HEK293 (cell line): ENCODE results near the gene PARD3B.
A peak's percentile ranks its signal among the peaks of the same experiment; 100 is the strongest.

Experiments used
- CTCF ChIA-PET: fragments of 350-600 bp; formaldehyde crosslinking; extraction: SDS; loops from one replicate; lab custom pipeline; 2021; ENCODE audit warnings: antibody characterized with exemption; lab: Yijun Ruan, JAX
- POLR2A ChIA-PET: fragments of 300-600 bp; formaldehyde crosslinking; extraction: SDS; loops from one replicate; lab custom pipeline; 2020; ENCODE audit warnings: antibody characterized with exemption, inconsistent platforms; lab: Yijun Ruan, JAX
- H3K27ac ChIP-seq: fragments of 200-500 bp; sonication (Bioruptor generic); 2 replicates; pipeline ENCODE4 v1.5.1; 2014; ENCODE audit warnings: low read depth, low read length, control low read depth, inconsistent platforms; ENCODE audit errors: extremely low read depth
- H3K36me3 ChIP-seq, 2 experiments: fragments of 200-500 bp in 1 of 2; sonication (Bioruptor generic) in 1 of 2; 1 replicate in 1 of 2; 2 replicates in 1 of 2; pipeline ENCODE4 v1.5.1; 2014 to 2017; ENCODE audit warnings: inconsistent platforms in 2 of 2, low read length in 2 of 2; ENCODE audit not compliant: control insufficient read depth in 2 of 2, insufficient read depth in 1 of 2
- H3K4me1 ChIP-seq: fragments of 200-500 bp; sonication (Bioruptor generic); 2 replicates; pipeline ENCODE4 v1.5.1; 2014; ENCODE audit warnings: mild to moderate bottlenecking, low read length, inconsistent platforms; ENCODE audit not compliant: control insufficient read depth, insufficient read depth
- H3K4me3 ChIP-seq: 2 replicates; pipeline ENCODE4 v1.5.1; 2011; ENCODE audit warnings: low read depth, mild to moderate bottlenecking, control low read depth, low read length, moderate library complexity
- H3K9me3 ChIP-seq: fragments of 200-500 bp; sonication (Bioruptor generic); 2 replicates; pipeline ENCODE4 v1.5.1; 2014; ENCODE audit warnings: low read depth, low read length, inconsistent platforms; ENCODE audit not compliant: control insufficient read depth, insufficient read depth
- BCL11A ChIP-seq: fragments of 450-650 bp; formaldehyde crosslinking; IDR thresholded peaks from 2 replicates; pipeline ENCODE4 v1.5.1; 2016; ENCODE audit warnings: low read depth, missing biosample characterization, missing genetic modification characterization
- GFI1B ChIP-seq: fragments of 450-650 bp; formaldehyde crosslinking; IDR thresholded peaks from 2 replicates; pipeline ENCODE4 v1.5.1; 2016; ENCODE audit warnings: missing biosample characterization, missing genetic modification characterization
- HOXD13 ChIP-seq: sonication (generic); formaldehyde crosslinking; IDR thresholded peaks from 2 replicates; pipeline ENCODE4 v1.8.0; 2022; ENCODE audit warnings: missing genetic modification reagents, borderline replicate concordance
- MYNN ChIP-seq: fragments of 450-650 bp; formaldehyde crosslinking; IDR thresholded peaks from 2 replicates; pipeline ENCODE4 v1.5.1; 2016; ENCODE audit warnings: missing biosample characterization, missing genetic modification characterization, borderline replicate concordance
- PRDM4 ChIP-seq: fragments of 450-650 bp; formaldehyde crosslinking; IDR thresholded peaks from 2 replicates; pipeline ENCODE4 v1.5.1; 2017; ENCODE audit warnings: missing biosample characterization, missing genetic modification characterization
- TRIM28 ChIP-seq: IDR thresholded peaks from 2 replicates; pipeline ENCODE4 v1.6.1; 2011; ENCODE audit warnings: low read length, control low read depth, borderline replicate concordance
- ZBTB17 ChIP-seq: fragments of 450-650 bp; formaldehyde crosslinking; IDR thresholded peaks from 2 replicates; pipeline ENCODE4 v1.5.1; 2016; ENCODE audit warnings: missing biosample characterization, missing genetic modification characterization
- ZNF133 ChIP-seq: fragments of 450-650 bp; formaldehyde crosslinking; IDR thresholded peaks from 2 replicates; pipeline ENCODE4 v1.5.1; 2016; ENCODE audit warnings: missing biosample characterization, missing genetic modification characterization
- ZNF362 ChIP-seq: fragments of 450-650 bp; formaldehyde crosslinking; IDR thresholded peaks from 2 replicates; pipeline ENCODE4 v1.5.1; 2016; ENCODE audit warnings: missing biosample characterization, missing genetic modification characterization
- ZNF394 ChIP-seq: fragments of 450-650 bp; formaldehyde crosslinking; IDR thresholded peaks from 2 replicates; pipeline ENCODE4 v1.5.1; 2016; ENCODE audit warnings: missing biosample characterization, missing genetic modification characterization, mild to moderate bottlenecking, moderate library complexity, borderline replicate concordance
- ZNF423 ChIP-seq: fragments of 450-650 bp; formaldehyde crosslinking; IDR thresholded peaks from 2 replicates; pipeline ENCODE4 v1.5.1; 2016; ENCODE audit warnings: missing biosample characterization, missing genetic modification characterization
- ZNF580 ChIP-seq: fragments of 450-650 bp; formaldehyde crosslinking; IDR thresholded peaks from 2 replicates; pipeline ENCODE4 v1.5.1; 2016; ENCODE audit warnings: missing biosample characterization, missing genetic modification characterization
- ZNF791 ChIP-seq: fragments of 450-650 bp; formaldehyde crosslinking; IDR thresholded peaks from 2 replicates; pipeline ENCODE4 v1.5.1; 2016; ENCODE audit warnings: missing biosample characterization, missing genetic modification characterization
- ZSCAN4 ChIP-seq: fragments of 450-650 bp; formaldehyde crosslinking; IDR thresholded peaks from 2 replicates; pipeline ENCODE4 v1.5.1; 2017; ENCODE audit warnings: missing biosample characterization, missing genetic modification characterization
- ZXDB ChIP-seq: fragments of 450-650 bp; formaldehyde crosslinking; IDR thresholded peaks from 2 replicates; pipeline ENCODE4 v1.5.1; 2016; ENCODE audit warnings: missing biosample characterization, missing genetic modification characterization
- TF ChIP-seq, protein P1 (sequence below): fragments of 450-650 bp; formaldehyde crosslinking; conservative IDR thresholded peaks from 2 replicates; pipeline ENCODE4 v1.5.1; 2016; ENCODE audit warnings: low read depth, missing biosample characterization, missing genetic modification characterization
- TF ChIP-seq, protein P2 (sequence below): fragments of 450-650 bp; formaldehyde crosslinking; IDR thresholded peaks from 2 replicates; pipeline ENCODE4 v1.5.1; 2017; ENCODE audit warnings: missing biosample characterization, missing genetic modification characterization
- TF ChIP-seq, protein P3 (sequence below): sonication (generic); formaldehyde crosslinking; IDR thresholded peaks from 2 replicates; pipeline ENCODE4 v1.8.1; 2022; ENCODE audit warnings: mild to moderate bottlenecking, moderate library complexity, missing genetic modification reagents
- TF ChIP-seq, protein P4 (sequence below): fragments of 450-650 bp; formaldehyde crosslinking; IDR thresholded peaks from 2 replicates; pipeline ENCODE4 v1.5.1; 2016; ENCODE audit warnings: missing biosample characterization, missing genetic modification characterization

The PARD3B gene

DNA sequence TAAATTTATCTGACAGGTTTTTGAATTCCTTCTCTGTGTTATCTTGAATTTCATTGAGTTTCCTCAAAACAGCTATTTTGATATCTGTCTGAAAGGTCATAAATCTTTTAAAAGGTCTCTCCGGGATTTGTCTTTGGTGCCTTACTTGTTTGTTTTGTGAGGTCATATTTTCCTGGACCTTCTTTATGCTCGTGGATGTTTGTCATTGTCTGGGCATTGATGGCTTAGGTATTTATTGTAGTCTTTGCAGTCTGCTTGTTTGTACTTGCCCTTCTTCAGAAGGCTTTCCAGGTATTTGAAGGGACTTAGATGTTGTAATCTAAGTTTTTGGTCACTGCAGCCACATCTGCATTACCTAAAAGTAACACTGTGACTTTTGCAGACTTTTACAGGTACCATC is 355.2 kb downstream of the PARD3B start (continued):
- TF ChIP-seq, protein P1, sequence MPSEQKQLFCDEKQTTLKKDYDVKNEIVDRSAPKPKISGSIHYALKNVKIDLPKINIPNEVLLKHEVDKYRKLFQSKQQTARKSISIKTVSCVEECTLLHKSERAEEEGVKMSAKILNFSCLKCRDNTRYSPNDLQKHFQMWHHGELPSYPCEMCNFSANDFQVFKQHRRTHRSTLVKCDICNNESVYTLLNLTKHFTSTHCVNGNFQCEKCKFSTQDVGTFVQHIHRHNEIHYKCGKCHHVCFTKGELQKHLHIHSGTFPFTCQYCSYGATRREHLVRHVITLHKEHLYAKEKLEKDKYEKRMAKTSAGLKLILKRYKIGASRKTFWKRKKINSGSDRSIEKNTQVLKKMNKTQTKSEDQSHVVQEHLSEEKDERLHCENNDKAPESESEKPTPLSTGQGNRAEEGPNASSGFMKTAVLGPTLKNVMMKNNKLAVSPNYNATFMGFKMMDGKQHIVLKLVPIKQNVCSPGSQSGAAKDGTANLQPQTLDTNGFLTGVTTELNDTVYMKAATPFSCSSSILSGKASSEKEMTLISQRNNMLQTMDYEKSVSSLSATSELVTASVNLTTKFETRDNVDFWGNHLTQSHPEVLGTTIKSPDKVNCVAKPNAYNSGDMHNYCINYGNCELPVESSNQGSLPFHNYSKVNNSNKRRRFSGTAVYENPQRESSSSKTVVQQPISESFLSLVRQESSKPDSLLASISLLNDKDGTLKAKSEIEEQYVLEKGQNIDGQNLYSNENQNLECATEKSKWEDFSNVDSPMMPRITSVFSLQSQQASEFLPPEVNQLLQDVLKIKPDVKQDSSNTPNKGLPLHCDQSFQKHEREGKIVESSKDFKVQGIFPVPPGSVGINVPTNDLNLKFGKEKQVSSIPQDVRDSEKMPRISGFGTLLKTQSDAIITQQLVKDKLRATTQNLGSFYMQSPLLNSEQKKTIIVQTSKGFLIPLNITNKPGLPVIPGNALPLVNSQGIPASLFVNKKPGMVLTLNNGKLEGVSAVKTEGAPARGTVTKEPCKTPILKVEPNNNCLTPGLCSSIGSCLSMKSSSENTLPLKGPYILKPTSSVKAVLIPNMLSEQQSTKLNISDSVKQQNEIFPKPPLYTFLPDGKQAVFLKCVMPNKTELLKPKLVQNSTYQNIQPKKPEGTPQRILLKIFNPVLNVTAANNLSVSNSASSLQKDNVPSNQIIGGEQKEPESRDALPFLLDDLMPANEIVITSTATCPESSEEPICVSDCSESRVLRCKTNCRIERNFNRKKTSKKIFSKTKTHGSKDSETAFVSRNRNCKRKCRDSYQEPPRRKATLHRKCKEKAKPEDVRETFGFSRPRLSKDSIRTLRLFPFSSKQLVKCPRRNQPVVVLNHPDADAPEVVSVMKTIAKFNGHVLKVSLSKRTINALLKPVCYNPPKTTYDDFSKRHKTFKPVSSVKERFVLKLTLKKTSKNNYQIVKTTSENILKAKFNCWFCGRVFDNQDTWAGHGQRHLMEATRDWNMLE (tag by site-specific recombination): 0 out of 2 replicates have a peak, but pooled peaks have one; percentile 29
- TF ChIP-seq HOXD13 (CRISPR knock-in tag): 0 out of 2 replicates have a peak, but pooled peaks have one; percentile 67
- TF ChIP-seq ZSCAN4 (tag by site-specific recombination): 0 out of 2 replicates have a peak, but pooled peaks have one; percentile 9
- TF ChIP-seq TRIM28: peak; percentile 93; the same call in 1 of the 2 replicates
- TF ChIP-seq ZNF423 (tag by site-specific recombination): no peak
- peak; percentile 84 for TF ChIP-seq ZXDB (tag by site-specific recombination)
- peak; percentile 36 for TF ChIP-seq ZBTB17 (tag by site-specific recombination)
- peak; percentile 92 for TF ChIP-seq BCL11A
- TF ChIP-seq, protein P2, sequence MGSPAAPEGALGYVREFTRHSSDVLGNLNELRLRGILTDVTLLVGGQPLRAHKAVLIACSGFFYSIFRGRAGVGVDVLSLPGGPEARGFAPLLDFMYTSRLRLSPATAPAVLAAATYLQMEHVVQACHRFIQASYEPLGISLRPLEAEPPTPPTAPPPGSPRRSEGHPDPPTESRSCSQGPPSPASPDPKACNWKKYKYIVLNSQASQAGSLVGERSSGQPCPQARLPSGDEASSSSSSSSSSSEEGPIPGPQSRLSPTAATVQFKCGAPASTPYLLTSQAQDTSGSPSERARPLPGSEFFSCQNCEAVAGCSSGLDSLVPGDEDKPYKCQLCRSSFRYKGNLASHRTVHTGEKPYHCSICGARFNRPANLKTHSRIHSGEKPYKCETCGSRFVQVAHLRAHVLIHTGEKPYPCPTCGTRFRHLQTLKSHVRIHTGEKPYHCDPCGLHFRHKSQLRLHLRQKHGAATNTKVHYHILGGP (tag by site-specific recombination): peak; percentile 100
- peak; percentile 63 for TF ChIP-seq ZNF394
- TF ChIP-seq ZNF362 (tag by site-specific recombination): peak; percentile 83
- peak; percentile 85 for TF ChIP-seq GFI1B (tag by site-specific recombination)
- no peak for TF ChIP-seq MYNN (tag by site-specific recombination)
- peak; percentile 78 for TF ChIP-seq PRDM4 (tag by site-specific recombination)
- TF ChIP-seq, all 188 proteins: peak for 51

DNA sequence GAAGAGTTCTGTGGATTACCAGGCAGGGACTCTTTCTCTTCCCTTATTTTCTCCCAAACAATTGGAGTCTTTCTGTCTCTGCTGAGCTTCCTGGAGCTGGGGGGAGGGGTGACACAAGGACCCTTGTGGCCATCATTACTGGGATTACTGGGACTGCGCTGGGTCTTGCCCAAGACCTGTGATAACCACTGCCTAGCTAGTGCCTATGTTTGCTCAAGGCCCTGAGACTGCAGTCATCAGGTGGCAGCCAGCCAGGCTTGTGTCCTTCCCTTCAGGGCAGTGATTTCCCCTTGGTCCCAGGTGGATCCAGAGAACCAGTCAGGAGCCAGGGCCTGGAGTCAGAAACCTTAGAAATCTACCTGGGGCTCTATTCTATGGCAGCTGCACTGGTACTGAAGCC is 355.6 kb downstream of the PARD3B start:
- Histone ChIP-seq H3K9me3 (no peaks in the 10 kb centered on the region), H3K4me3 (no peak overlapping the region), H3K4me1 (peaks cover 14% of the 10 kb centered on the region), H3K27ac (peak overlapping the region; percentile 55; the same call in 1 of the 2 replicates), H3K36me3 (no peaks in the 10 kb centered on the region)
- POLR2A ChIA-PET: no interaction called here
- CTCF ChIA-PET: no interaction called here
- TF ChIP-seq, protein P3, sequence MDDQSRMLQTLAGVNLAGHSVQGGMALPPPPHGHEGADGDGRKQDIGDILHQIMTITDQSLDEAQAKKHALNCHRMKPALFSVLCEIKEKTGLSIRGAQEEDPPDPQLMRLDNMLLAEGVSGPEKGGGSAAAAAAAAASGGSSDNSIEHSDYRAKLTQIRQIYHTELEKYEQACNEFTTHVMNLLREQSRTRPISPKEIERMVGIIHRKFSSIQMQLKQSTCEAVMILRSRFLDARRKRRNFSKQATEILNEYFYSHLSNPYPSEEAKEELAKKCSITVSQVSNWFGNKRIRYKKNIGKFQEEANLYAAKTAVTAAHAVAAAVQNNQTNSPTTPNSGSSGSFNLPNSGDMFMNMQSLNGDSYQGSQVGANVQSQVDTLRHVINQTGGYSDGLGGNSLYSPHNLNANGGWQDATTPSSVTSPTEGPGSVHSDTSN (CRISPR knock-in tag): no peak
- TF ChIP-seq, protein P4, sequence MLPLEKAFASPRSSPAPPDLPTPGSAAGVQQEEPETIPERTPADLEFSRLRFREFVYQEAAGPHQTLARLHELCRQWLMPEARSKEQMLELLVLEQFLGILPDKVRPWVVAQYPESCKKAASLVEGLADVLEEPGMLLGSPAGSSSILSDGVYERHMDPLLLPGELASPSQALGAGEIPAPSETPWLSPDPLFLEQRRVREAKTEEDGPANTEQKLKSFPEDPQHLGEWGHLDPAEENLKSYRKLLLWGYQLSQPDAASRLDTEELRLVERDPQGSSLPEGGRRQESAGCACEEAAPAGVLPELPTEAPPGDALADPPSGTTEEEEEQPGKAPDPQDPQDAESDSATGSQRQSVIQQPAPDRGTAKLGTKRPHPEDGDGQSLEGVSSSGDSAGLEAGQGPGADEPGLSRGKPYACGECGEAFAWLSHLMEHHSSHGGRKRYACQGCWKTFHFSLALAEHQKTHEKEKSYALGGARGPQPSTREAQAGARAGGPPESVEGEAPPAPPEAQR: no peak
- TF ChIP-seq ZNF791 (tag by site-specific recombination) (no peak), ZNF133 (tag by site-specific recombination) (no peak), ZNF580 (tag by site-specific recombination) (no peak)
